NB4 (cell line): ENCODE data around the gene TLE2.

Experiments
- CTCF ChIP-seq: IDR thresholded peaks from one replicate; pipeline ENCODE4 v1.5.1; 2012; ENCODE audit warnings: low read depth, low read length
- POLR2A ChIP-seq: IDR thresholded peaks from 2 replicates; pipeline ENCODE4 v1.6.1; 2011; ENCODE audit warnings: mild to moderate bottlenecking; ENCODE audit not compliant: insufficient read length; ENCODE audit errors: extremely low read depth

GRCh38 chr19:3034406-3034655 is 5.3 kb upstream of the TLE2 start:
- TF ChIP-seq CTCF (no peak), POLR2A (no peak)
